NCI-H460 (cell line): ENCODE data around the gene PDIA6. TPM values are rescaled to one million over a fixed set of nuclear protein-coding genes. Genes with fewer than 3 reads are reported as not detected.
A peak's percentile ranks its signal among the peaks of the same experiment; 100 is the strongest.

ENCODE experiments used
- DNase-seq: peaks from one replicate; pipeline ENCODE4 v3.0.0-alpha.2; 2016; ENCODE audit warnings: low read depth; ENCODE audit errors: extremely low read depth
- polyA plus RNA-seq: library from polyadenylated mRNA; depleted of rRNA; stranded (reverse); fragments of >200 nt; gene quantifications from 2 replicates; pipeline ENCODE4 v1.2.3, GENCODE V29; 2014; cell fraction: nucleus; rRNA removed
- total RNA-seq: library from RNA; depleted of rRNA; stranded (reverse); fragments of >200 nt; shearing (Covaris generic); gene quantifications from 2 replicates; pipeline ENCODE4 v1.2.3, GENCODE V29; 2014; rRNA removed

The PDIA6 gene
- total RNA-seq: 506 and 548 TPM in 2 replicates
- polyA plus RNA-seq: 485 and 540 TPM in 2 replicates

DNA sequence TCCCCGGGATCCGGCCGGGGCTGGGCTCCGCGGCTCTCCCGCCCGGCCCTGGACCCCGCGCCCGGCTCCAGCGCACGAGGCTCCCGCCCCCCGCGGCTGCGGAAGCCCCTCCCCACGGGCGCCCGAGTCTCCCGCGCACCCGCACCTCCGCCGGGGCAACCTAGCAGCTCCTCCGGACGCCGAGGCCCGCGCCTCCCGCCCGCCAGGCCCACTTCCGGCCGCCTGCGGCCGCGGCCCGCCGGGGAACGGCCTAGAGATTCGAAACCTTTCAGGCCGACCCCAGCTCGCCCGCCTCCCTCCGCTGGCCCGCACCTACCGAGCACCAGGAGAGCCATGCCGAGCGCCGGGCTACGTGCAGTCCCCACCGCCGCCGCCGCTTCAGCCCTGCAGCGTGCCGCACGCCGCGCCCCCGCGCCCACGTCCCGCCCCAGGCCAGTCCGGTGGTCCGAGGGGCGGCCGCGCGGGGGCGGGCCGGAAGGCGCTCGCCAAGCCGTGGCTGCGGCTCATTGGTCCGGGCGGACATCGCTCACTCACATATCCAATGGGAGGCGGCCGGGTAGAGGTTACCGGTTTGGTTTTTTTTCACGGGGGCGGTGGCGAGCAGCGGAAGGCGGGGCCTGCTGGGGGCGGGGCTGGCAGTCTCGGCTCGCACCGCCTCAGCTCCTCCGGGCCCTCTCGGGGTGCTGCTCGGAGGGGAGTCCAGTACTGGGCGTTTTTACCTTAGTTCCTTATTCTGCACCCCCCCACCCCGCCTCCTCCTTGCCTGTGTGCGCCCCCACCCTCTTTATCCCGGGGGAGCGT lies at the start of gene PDIA6:
Gene PDIA6 (minus strand): TSS at position 424 of the 801 bp plus-strand sequence. CDS start 89 bp downstream, at position 335.
- peak; percentile 95 for DNase-seq

DNA sequence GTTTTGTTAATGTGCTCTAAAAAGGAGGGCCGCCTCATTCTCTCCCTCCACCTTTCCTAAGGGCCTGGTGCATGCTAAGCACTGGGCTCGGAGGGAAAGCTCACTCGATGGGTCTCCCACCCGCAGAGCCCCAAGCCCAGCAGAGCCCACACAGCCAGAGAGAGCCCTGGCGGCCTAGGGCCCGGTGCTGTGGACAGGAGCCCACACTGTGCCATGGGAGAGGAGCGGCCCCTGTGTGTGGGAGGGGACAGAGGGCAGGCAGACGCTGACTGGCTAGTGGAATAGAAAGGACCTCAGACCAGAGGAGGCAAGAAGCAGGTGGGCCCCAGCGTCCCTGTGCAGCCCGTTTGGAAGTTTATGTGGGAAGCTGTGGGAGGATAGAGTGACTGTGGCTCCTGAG lies 49.7 kb upstream of the PDIA6 start:
- no peak for DNase-seq

- no peak for DNase-seq
These were observed 49.2 kb upstream of the PDIA6 start for GRCh38 chr2:10861765-10862164.

GRCh38 chr2:10860814-10861325 lies 48.3 kb upstream of the PDIA6 start:
- DNase-seq: no peak

- DNase-seq: no peak
These were observed 47.7 kb upstream of the PDIA6 start for GRCh38 chr2:10860081-10860813.

GRCh38 chr2:10859278-10859677 lies 46.7 kb upstream of the PDIA6 start:
- no peak for DNase-seq

- DNase-seq: no peak
These were observed 36.0 kb upstream of the PDIA6 start for GRCh38 chr2:10848541-10848940.

DNA sequence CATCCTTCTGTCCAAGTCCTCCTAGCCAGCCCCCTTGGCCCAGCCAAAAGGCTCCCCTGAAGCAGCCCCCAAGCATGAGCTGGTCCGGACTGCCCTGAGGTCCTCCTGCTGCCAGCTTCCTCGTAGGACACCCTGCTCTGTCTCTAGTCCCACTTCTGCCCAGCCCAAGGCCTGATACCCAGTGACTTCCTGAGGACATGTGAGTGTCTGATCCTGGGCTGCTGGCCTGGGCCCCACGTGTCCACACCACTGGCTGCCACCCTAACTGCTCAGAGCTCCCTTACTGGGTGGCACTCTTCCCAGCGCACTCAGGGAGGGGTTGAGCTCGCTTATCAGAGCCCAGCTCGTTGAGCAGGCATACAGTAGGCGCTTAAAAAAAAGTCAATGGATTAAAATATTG lies 34.4 kb upstream of the PDIA6 start:
- DNase-seq: no peak

GRCh38 chr2:10846110-10846861 lies 33.7 kb upstream of the PDIA6 start:
- no peak for DNase-seq

DNA sequence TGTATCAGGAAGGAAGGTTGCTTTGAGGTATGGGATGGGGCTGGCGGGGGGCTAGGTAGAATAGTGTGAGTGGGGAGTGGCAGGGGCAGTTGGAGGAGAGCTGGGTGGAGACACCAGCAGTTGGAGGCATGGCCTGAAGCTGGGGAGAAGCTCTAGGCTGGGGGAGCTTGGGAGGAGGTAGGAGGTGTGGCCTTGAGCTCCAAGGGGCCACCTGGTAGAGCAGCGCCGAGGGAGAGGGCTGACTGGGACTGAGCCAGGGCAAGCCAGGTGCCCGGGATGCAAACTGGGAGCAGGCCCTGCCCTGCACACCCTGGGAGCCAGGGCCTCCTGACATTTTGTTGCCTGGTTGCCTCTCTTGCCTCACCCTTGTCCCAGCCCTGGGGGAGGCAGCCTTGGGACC lies 33.1 kb upstream of the PDIA6 start:
- DNase-seq: no peak

- DNase-seq: peak; percentile 31
These were observed 31.5 kb upstream of the PDIA6 start for GRCh38 chr2:10844097-10844496.

DNA sequence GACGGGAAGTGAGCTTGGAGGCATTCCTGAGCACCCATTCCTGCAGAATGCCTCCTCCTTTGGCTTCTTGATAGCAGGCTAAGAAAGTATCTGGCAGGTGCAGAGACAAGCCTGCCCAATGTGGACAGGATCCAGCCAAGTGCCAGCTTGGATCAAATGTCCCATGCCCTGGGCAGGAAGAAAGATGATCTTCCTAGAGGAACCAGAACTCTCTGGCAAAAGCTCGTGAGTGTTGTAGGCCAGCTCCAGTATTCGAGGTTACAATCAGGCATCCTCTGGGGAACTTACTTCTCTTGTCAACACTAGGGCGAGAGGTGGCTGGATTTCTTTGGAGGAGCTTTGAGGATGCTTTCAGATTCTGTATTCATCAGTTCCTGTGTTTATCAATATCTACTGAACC lies 29.9 kb upstream of the PDIA6 start:
- no peak for DNase-seq

GRCh38 chr2:10841547-10842219 lies 29.1 kb upstream of the PDIA6 start:
- no peak for DNase-seq

DNA sequence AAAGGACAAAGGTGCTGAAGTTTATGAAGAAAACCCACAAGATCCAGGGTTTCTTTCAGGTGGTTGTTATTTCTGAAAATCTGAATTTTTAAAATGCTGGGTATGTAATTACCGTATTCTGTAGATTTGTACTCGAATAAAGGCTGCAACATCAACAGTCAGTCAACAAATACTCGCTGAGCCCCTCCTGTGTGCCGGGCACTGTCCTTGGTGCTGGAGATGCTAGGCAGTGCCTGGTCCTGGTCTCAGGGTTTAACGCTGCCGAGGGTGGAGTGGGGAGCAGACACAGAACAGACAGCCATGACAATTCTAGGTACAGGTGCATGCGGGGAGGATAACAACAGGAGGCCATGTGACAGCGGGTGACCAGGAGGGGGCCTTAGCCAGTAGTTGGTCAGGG lies 27.2 kb upstream of the PDIA6 start:
- DNase-seq: peak; percentile 32

GRCh38 chr2:10838734-10839133 lies 26.1 kb upstream of the PDIA6 start:
- no peak for DNase-seq

- no peak for DNase-seq
These were observed 25.0 kb upstream of the PDIA6 start for GRCh38 chr2:10837298-10838266.

DNA sequence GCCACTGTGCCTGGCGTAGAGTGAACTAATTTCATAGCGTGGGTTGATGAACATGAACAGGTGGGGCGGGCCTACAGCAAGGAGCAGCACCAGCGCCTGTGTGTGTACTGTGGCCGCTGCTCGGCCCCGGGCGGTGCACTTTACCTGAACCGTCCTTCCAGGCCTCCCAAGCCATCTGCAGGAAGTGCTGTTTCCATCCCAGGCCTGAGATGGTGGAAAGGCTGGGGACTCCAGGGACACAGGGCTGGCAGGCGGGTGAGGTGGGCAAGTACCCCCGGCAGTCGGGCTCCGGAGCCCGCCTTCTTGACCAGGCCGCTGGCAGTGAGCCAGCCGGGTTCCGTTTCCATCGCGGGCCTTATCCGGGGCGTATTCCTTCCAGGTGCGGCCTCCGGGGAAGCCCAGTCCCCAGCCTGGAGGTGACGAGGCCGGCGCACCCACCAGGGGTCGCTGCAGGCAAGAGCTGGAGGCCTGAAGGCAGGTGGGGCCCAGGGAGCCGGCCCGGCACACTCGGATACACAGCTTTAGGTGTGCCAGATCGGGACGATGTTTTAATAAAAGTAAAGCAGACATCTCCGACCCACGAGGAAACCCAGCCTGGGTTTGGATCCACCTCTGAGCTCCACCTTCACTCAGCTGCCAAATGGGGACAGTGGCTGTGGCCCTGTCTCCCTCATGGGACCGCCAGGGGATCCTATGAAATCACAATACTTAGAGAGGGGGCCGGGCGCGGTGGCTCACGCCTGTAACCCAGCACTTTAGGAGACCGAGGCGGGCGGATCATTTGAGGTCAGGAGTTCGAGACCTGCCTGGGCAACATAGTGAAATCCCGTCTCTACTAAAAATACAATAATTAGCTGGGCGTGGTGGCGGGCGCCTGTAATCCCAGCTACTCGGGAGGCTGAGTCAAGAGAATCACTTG lies 22.7 kb upstream of the PDIA6 start:
- DNase-seq: peak; percentile 59

- no peak for DNase-seq
These were observed 21.6 kb upstream of the PDIA6 start for GRCh38 chr2:10834068-10834655.
